ENCODE data around the gene MGA.

GRCh38 chr15:41691471-41691870 is 31.3 kb downstream of the MGA start:
- TF ChIP-seq EZH2 (IDR thresholded peaks at IDR 0.05; ENCODE audit: insufficient read depth, poor library complexity, severe bottlenecking), result no peak
- no peak for TF ChIP-seq EZH2phosphoT487 (IDR thresholded peaks at IDR 0.05; ENCODE audit: insufficient read depth, low read depth)
